IMR-90 (cell line): Measurements from ENCODE around the gene CAMKMT.

Source experiments
- BHLHE40 ChIP-seq: fragments of 150-350 bp; IDR thresholded peaks from 2 replicates; pipeline ENCODE4 v1.6.1; 2016; ENCODE audit warnings: mild to moderate bottlenecking, low read depth, low read length
- CEBPB ChIP-seq: IDR thresholded peaks from 2 replicates; pipeline ENCODE4 v1.6.1; 2012; ENCODE audit warnings: low read depth, low read length, improper control_type of control experiment
- CHD1 ChIP-seq: IDR thresholded peaks from 2 replicates; pipeline ENCODE4 v1.6.1; 2012; ENCODE audit warnings: low read depth, low read length, improper control_type of control experiment
- CTCF ChIP-seq: conservative IDR thresholded peaks from 2 replicates; pipeline ENCODE4 v1.5.1; 2012; ENCODE audit warnings: mild to moderate bottlenecking, low read depth, low read length, improper control_type of control experiment
- ELK1 ChIP-seq: fragments of 150-350 bp; IDR thresholded peaks from 2 replicates; pipeline ENCODE4 v1.6.1; 2016; ENCODE audit warnings: low read depth, mild to moderate bottlenecking, low read length, moderate library complexity, borderline replicate concordance
- FOS ChIP-seq: fragments of 150-350 bp; IDR thresholded peaks from 2 replicates; pipeline ENCODE4 v1.6.1; 2016; ENCODE audit warnings: low read depth, low read length
- MAFK ChIP-seq: IDR thresholded peaks from 2 replicates; pipeline ENCODE4 v1.6.1; 2012; ENCODE audit warnings: low read depth, low read length, improper control_type of control experiment
- MAZ ChIP-seq: IDR thresholded peaks from 2 replicates; pipeline ENCODE4 v1.6.1; 2012; ENCODE audit warnings: low read depth, mild to moderate bottlenecking, low read length, improper control_type of control experiment, moderate library complexity, borderline replicate concordance
- NFE2L2 ChIP-seq: fragments of 150-350 bp; IDR thresholded peaks from 2 replicates; pipeline ENCODE4 v1.6.1; 2016; ENCODE audit warnings: low read depth, mild to moderate bottlenecking, low read length
- POLR2A ChIP-seq: IDR thresholded peaks from 2 replicates; pipeline ENCODE4 v1.6.1; 2012; ENCODE audit warnings: mild to moderate bottlenecking, low read depth, low read length
- RAD21 ChIP-seq: IDR thresholded peaks from 2 replicates; pipeline ENCODE4 v1.6.1; 2012; ENCODE audit warnings: low read length, improper control_type of control experiment
- RFX5 ChIP-seq: IDR thresholded peaks from 2 replicates; pipeline ENCODE4 v1.8.0; 2012; ENCODE audit warnings: low read depth, mild to moderate bottlenecking, low read length, moderate library complexity
- SMC3 ChIP-seq: fragments of 150-350 bp; IDR thresholded peaks from 2 replicates; pipeline ENCODE4 v1.6.1; 2016; ENCODE audit warnings: low read depth, mild to moderate bottlenecking, antibody characterized with exemption, low read length, moderate library complexity
- USF2 ChIP-seq: fragments of 150-350 bp; IDR thresholded peaks from 2 replicates; pipeline ENCODE4 v1.6.1; 2017; ENCODE audit warnings: mild to moderate bottlenecking, antibody characterized with exemption, low read length, low read depth

- TF ChIP-seq RFX5 = no peak
- TF ChIP-seq CEBPB = no peak
- TF ChIP-seq CTCF = no peak
- TF ChIP-seq ELK1 = no peak
- no peak for TF ChIP-seq RAD21
- no peak for TF ChIP-seq CHD1
- no peak for TF ChIP-seq USF2
- TF ChIP-seq MAZ = no peak
- no peak for TF ChIP-seq MAFK
- no peak for TF ChIP-seq SMC3
- no peak for TF ChIP-seq BHLHE40
- TF ChIP-seq NFE2L2 = no peak
- TF ChIP-seq FOS = no peak
- no peak for TF ChIP-seq POLR2A
These were observed 148.5 kb downstream of the CAMKMT start for GRCh38 chr2:44510246-44510645.
